Activated B cell treated with CpG ODN at 0.5 μM for 24 hours (primary cell): ENCODE data around the gene TMIGD1. TPM values are rescaled to one million over a fixed set of nuclear protein-coding genes. Genes with fewer than 3 reads are reported as not detected.

ENCODE experiments used
- ATAC-seq: fragments of 200-7000 bp; cut with Tn5 transposase; one replicate; pipeline ENCODE4 v1.10.0; 2021; ENCODE audit warnings: low read depth, mild to moderate bottlenecking, moderate library complexity
- CTCF ChIA-PET: fragments of 350-600 bp; sonication (Branson Sonifier 250); formaldehyde crosslinking; loops from one replicate; lab custom pipeline; 2021; ENCODE audit warnings: antibody characterized with exemption; lab: Charles Lee
- POLR2A ChIA-PET: fragments of 350-600 bp; sonication (Branson Sonifier 250); formaldehyde crosslinking; loops from one replicate; lab custom pipeline; 2021; ENCODE audit warnings: antibody characterized with exemption; lab: Charles Lee
- DNase-seq: peaks from one replicate; pipeline ENCODE4 v3.0.0; 2022
- H3K27ac Mint-ChIP-seq: one replicate; pipeline ENCODE4 v1.8.0; 2020; ENCODE audit warnings: mixed read lengths
- H3K27me3 Mint-ChIP-seq: one replicate; pipeline ENCODE4 v1.8.0; 2021; ENCODE audit warnings: mixed read lengths
- H3K36me3 Mint-ChIP-seq: one replicate; pipeline ENCODE4 v1.8.0; 2021; ENCODE audit warnings: low read depth, mixed read lengths
- H3K4me1 Mint-ChIP-seq: one replicate; pipeline ENCODE4 v1.8.0; 2021; ENCODE audit warnings: mixed read lengths
- H3K4me3 Mint-ChIP-seq: one replicate; pipeline ENCODE4 v1.8.0; 2020; ENCODE audit warnings: mild to moderate bottlenecking, mixed read lengths
- H3K9me3 Mint-ChIP-seq: one replicate; pipeline ENCODE4 v1.8.0; 2020; ENCODE audit warnings: mixed read lengths
- intact Hi-C: fragments of 100-400 bp; cut with micrococcal nuclease; formaldehyde crosslinking; loops from one replicate; pipeline ENCODE4 v1.15.1; 2024
- total RNA-seq: library from RNA; stranded (reverse); gene quantifications from 2 replicates; pipeline ENCODE4 v1.2.3, GENCODE V29; 2022
- TF ChIP-seq, protein P1 (sequence below): fragments of 200-600 bp; IDR thresholded peaks from one replicate; pipeline ENCODE4 v1.8.0; 2022; ENCODE audit warnings: antibody characterized with exemption, mild to moderate bottlenecking

The TMIGD1 gene
- total RNA-seq, 1 donor from 2014 or later: not detected

DNA sequence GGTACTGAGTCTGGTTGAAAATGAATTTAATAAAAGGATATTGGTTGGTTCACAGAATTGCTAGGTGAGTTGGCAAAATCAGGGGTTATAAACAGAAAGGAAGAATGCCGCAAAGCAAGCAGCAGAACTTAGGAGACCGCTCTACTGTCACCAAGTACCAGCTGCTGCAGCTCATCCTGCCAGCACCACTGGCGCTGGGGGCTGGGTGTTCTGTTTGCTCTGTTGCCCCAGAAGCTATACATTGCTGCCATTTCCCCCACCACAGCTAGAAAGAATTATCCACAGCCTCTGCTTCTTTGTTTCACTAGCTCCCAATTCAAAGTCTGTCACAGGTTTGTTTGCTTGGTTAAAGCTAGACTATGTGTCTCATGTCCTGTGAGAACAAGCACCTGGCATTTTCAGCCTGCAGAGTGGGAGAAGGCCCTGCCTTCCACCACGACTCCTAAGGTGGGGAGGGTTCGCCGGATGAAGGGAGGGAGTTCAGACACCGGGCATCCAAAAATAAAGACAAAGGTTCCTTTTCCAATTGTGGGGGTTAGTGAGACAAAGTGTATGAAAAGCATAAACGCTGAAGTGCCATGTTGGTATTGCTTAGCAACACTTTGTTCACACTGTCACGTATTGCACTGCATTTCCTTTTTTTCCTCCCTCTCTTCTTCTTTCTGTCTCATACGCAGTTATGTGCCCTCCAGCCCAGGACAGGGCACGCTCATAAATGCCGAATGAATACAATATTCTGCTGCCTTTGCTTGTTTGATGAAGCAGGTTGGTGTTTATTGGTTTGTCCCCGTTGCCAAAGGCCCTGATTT, 35.3 kb upstream of the TMIGD1 start:
- CTCF ChIA-PET: no interaction called here
- intact Hi-C loops: no loop called here
- Mint-ChIP-seq H3K4me1 (peaks cover 6% of the 10 kb centered on the region), H3K9me3 (no peaks in the 10 kb centered on the region), H3K36me3 (no peaks in the 10 kb centered on the region), H3K4me3 (no peak overlapping the region), H3K27me3 (peaks cover 22% of the 10 kb centered on the region), H3K27ac (no peak overlapping the region)
- TF ChIP-seq, protein P1, sequence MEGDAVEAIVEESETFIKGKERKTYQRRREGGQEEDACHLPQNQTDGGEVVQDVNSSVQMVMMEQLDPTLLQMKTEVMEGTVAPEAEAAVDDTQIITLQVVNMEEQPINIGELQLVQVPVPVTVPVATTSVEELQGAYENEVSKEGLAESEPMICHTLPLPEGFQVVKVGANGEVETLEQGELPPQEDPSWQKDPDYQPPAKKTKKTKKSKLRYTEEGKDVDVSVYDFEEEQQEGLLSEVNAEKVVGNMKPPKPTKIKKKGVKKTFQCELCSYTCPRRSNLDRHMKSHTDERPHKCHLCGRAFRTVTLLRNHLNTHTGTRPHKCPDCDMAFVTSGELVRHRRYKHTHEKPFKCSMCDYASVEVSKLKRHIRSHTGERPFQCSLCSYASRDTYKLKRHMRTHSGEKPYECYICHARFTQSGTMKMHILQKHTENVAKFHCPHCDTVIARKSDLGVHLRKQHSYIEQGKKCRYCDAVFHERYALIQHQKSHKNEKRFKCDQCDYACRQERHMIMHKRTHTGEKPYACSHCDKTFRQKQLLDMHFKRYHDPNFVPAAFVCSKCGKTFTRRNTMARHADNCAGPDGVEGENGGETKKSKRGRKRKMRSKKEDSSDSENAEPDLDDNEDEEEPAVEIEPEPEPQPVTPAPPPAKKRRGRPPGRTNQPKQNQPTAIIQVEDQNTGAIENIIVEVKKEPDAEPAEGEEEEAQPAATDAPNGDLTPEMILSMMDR: no peak
- ATAC-seq: no peak
- DNase-seq: no peak
- POLR2A ChIA-PET: no interaction called here

- peaks cover 20% of the 10 kb centered on the region for H3K4me1 Mint-ChIP-seq
- H3K27me3 Mint-ChIP-seq: peaks cover 8% of the 10 kb centered on the region
- TF ChIP-seq, protein P1: no peak
- ChIA-PET CTCF (interaction anchor here (1.3 kb wide), 1 partner anchor 30 kb away, joined by 4 read pairs; no protein-coding TSS in a partner anchor), POLR2A (no interaction called here)
- no peaks in the 10 kb centered on the region for H3K36me3 Mint-ChIP-seq
- intact Hi-C loops: no loop called here
- H3K27ac Mint-ChIP-seq: no peak overlapping the region
- DNase-seq (no peak), ATAC-seq (no peak)
- no peak overlapping the region for H3K4me3 Mint-ChIP-seq
- H3K9me3 Mint-ChIP-seq: no peaks in the 10 kb centered on the region
These were observed 32.7 kb upstream of the TMIGD1 start for GRCh38 chr17:30366536-30366935.

DNA sequence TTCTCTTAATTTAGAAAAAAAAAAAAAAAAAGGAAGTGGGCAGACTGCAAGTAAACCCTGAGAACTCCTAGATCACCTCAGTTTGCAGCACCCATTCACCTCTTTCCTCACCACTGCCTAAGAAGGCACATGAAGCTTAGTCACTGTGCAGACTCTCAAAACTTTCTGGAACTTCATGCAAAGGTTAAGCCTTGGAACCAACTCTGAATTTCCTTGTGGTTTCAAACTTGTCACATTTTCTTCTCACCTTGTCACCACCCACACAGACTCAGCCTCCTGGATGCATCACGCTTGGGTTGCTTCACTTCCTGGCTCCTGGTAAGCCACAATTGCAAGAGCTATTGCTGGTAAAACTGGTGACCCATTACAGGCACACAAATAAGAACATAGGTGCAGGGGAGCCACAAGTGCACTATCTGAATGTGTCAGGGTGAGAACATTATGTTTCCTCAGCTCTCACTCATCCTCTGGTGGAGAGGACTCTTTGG, 29.9 kb upstream of the TMIGD1 start:
- peak overlapping the region; percentile 28 for H3K4me3 Mint-ChIP-seq
- ChIA-PET CTCF (interaction anchor here (0.8 kb wide), 1 partner anchor 23 kb away, joined by 3 read pairs; no protein-coding TSS in a partner anchor), POLR2A (interaction anchor here (0.7 to 1.4 kb wide), 3 partner anchors 17 to 71 kb away, joined by 3 to 10 read pairs (median 3); no protein-coding TSS in a partner anchor)

GRCh38 chr17:30361766-30362279, 28.0 kb upstream of the TMIGD1 start:
- Mint-ChIP-seq H3K27ac (no peak overlapping the region), H3K4me1 (peaks cover 20% of the 10 kb centered on the region), H3K9me3 (peaks cover 6% of the 10 kb centered on the region), H3K36me3 (no peaks in the 10 kb centered on the region), H3K4me3 (no peak overlapping the region), H3K27me3 (no peaks in the 10 kb centered on the region)
- POLR2A ChIA-PET: no interaction called here
- intact Hi-C loops: loop anchor here (2.0 kb wide), 1 partner anchor 17 kb away; the partner anchor contains the start of gene CPD
- CTCF ChIA-PET: interaction anchor here (0.6 kb wide), 1 partner anchor 1181 kb away, joined by 3 read pairs; the partner anchor contains the start of gene MYO18A
- ATAC-seq (no peak), DNase-seq (no peak)
- TF ChIP-seq, protein P1: no peak

More for the DNA sequence above, 29.9 kb upstream of the TMIGD1 start:
- H3K9me3 Mint-ChIP-seq: peaks cover 6% of the 10 kb centered on the region
- intact Hi-C loops: loop anchor here (2.0 kb wide), 1 partner anchor 15 kb away; the partner anchor contains the start of gene CPD
- H3K4me1 Mint-ChIP-seq: peaks cover 20% of the 10 kb centered on the region
- H3K36me3 Mint-ChIP-seq: no peaks in the 10 kb centered on the region
- peaks cover 2% of the 10 kb centered on the region for H3K27me3 Mint-ChIP-seq
- H3K27ac Mint-ChIP-seq: peak overlapping the region; percentile 44
- peak; percentile 21 for DNase-seq
- TF ChIP-seq, protein P1: no peak
- ATAC-seq: peak; percentile 88
